Dermis blood vessel endothelial cell (primary cell): ENCODE data around the gene APBA2. TPM values are rescaled to one million over a fixed set of nuclear protein-coding genes. Genes with fewer than 3 reads are reported as not detected.

Experiments used
- DNase-seq: peaks from one replicate; pipeline ENCODE4 v3.0.0; 2010
- total RNA-seq: library from RNA; depleted of rRNA; stranded (reverse); fragments of >200 nt; gene quantifications from 2 replicates; pipeline ENCODE4 v1.2.3, GENCODE V29; 2014

Gene APBA2
- total RNA-seq, 1 donor from 2014 or later: 18.5 TPM

DNA sequence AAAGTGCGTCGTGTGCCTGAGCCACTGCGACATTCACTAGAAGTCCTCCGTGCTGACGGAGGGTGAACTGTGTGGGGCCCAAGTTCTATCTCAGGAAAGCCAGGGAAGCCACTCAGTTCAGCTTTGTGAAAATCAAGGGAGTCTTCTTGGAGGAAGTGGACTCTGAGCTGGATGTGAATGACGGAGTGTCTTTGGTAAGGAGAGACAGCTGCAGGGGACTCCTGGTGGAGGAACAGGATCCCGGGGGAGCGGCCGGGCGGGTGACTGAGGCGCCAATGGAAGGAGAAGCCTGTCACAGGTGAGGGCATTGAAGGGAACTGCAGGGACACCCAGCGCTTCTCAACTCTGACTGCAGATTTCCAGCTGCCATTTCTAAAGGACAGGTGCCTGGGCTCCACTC lies 75.6 kb downstream of the APBA2 start:
- no peak for DNase-seq

DNA sequence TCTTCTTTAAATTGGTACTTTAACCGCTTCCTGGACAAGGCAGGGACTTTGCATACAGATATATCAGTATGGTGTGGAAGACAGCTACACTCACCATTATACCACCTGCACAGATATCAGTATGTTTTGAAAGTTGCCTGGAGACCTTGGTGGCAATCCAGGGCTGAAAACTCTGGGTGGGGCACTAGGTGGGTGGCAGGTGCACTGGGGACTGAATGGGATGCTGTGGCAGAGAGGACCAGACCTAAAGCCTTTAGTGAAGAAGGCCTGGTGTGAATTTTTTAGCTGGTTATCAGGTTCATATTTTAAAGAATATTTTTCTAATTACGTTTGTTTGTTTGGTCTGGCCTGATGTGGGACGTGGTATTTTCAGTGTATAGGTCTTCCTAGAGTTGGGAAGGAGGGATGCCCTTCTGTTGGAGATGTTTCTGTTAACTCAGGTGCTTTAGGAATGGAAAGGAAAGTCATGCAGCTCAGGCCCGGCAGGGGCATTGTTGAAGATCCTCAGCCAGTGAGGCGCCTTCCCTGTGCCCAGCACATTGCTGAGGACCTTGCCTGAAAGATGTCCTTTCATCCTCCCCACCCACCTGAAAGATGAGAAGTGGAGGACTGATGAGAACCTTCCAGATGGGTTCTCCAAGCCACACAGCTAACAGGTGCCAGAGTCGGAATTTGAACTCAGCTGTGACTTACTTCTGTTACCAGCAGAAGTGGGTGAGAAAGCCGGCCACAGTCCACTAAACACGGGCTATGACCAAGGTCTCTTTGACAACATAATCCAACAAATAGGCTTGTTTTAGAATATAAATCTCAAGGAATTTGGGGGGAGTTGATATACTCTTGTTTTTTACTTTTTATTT lies 77.3 kb downstream of the APBA2 start:
- DNase-seq: no peak

DNA sequence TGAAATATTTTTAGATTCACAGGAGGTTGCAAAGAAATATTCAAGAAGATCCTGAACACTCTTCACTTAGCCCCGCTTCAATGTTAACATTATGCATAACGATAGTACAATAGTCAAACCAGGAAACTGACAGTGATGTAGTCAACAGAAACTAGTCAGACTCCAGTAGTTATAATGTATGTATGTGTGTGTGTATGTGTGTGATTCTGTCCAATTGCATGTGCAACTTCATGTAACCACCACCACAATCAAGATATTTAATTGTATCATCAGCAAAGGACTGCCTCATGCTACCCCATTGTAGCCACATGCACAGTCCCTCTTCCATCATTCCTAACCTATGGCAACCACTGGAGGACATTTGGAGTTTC lies 77.9 kb downstream of the APBA2 start:
- DNase-seq: no peak

DNA sequence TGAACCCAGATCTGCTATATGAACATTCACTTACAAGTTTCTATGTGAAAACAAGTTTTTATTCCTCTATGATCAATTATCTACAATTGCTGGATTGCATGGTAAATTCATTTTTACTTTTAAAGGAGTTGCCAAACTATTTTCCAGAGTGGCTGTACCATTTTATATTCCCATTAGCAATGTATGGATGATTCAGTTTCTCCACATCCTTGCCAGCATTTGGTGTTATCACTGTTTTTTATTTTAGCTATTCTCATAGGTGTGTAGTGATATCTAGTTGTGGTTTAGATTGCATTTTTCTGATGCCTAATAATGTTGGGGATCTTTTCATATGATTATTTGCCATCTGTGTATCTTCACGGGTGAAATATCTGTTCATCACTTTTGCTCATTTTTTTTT lies 78.3 kb downstream of the APBA2 start:
- no peak for DNase-seq

DNA sequence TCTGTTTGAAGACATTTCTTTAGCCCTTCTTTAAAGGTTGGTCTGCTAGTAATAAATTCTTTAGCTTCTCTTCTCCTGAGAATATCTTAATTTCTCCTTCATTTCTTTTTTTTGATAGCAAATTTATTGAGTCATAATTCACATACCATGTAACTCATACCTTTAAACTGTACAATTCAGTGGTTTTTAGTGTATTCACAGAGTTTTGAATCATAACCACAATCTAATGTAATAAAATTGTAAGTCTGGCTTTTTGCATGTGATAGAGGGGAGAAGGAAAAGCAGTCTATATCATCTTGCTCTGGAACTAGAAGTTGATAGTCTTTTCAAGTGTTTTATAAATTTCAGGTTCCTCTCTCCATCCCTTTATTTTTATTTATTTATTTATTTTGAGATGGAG lies 81.3 kb downstream of the APBA2 start:
- no peak for DNase-seq

DNA sequence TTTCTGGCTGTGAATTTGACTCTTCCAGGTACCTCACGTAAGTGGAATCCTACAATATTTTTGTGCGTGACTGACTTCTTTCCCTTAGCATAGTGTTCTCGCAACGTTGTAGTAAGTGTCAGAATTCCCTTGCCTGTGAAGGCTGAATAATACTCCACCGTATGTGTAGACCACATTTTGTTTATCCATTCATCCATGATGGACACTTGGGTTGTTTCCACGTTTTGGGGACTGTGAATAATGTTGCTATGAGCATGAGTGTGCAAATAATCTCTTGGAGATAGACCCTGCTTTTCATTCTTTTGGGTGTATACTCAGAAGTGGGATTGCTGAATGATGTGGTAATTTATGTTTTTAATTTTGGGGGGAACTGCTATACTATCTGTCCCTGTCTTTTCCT lies 82.2 kb downstream of the APBA2 start:
- no peak for DNase-seq

DNA sequence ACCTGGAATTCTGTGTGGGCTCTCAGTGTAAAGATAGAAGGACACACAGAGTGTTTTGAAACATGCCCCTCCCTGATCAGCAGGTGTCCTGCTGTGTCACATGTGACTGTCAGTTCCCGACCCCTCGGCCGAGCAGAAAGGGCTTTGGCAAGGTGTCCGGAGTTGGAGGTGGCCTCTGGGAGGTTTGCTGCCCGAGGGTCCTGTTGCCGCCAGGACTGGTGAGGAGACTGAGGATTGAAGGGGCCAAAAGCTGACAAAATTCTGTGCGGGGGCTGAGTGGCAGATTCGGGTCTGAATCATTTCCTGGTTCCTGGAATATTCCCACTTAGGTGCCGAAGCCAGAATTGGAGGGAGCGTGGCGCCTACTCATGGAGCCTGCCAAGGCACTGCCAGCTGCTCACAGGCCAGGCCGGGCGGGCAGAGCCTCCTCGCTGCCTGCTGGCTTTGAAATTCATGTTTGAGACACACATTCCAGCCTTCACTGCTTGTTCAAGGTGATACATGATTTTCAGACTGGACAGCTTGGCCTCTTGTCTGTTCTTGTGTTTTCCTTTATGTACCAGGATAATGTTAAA lies 83.8 kb downstream of the APBA2 start:
- DNase-seq: peak; percentile 33

DNA sequence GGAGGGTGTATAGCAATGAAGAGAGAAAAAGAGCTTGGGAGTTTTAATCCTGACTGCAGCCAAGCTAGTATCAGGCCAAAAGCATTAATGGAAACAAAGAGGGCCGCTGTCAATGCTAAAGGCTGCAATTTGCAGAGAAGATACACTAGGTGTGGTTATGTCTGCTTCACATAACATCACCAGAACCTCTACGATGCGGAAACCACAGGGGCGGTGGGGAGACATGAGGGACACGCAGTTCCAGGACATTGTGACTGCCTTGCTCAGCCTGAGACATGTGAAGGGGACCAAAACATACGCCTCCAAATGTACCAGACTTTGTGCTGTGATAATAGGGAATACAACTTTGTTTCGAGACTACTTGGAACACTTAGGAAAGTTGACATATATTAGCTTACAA lies 88.4 kb downstream of the APBA2 start:
- DNase-seq: no peak

DNA sequence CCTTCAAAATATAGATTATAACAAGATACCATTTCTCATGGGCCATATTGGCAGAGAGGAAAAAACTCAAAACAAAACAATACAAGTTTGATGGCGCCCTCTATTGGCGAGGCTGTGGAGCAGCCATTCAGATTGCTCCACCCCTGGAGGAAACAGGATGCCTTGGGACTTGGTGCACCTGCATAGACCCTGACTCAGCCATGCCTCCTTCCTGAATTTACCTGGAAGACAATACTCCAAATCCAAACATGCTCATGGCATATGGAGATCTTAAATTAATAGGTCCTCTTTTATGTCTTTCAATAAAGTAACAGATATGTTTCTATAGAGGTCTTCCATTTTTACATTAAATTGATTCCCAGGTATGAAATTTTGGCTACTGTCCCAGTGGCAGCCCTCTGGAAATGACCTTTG lies 90.0 kb downstream of the APBA2 start:
- peak; percentile 64 for DNase-seq

DNA sequence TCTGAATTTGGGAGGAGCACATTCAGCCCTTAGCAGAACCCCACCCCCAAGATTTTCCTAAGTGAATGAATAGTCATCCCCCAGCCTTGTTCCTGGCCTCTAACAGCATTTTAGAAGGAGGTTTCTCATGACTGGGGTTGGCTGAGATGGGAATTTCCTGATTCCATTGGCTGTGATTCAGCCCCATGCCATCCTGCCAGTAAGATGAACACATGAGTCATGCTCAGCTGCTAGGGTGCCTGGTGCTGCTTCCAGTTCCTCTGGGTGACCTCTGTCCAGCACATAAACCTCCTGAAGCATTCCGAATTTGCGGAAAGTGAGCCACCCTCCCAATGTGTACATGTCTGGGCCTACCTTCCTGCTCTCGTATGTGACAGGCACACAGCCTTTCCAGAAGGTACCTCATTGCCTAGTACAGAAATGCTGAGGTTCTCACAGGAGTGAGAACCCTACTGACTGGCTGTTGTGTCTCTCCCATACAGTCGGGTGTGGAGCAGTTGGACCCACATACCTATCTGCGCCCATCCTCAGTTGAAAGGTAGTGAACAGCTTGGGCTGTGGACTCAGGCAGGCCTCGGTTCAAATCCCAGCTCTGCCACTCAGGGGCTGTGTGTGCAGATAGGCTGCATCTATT lies 91.7 kb downstream of the APBA2 start:
- peak; percentile 92 for DNase-seq

DNA sequence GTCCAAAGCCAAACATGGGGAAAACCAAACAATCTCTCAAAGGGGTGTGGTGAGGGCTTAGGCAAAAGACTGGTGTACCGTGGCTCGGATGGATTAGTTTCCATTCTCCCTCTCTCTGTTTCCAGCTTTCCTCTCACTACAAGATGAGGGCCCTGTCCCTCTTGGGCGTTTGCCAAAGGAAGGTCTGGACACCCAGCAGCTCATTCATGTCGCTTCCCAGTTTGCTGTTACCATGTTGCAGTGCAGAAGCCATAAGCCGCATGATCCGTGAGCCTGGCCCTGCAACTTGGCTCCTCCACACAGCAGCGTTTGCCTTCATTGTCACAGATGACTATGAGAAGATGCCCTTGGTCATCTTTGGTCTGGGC lies 92.2 kb downstream of the APBA2 start:
- no peak for DNase-seq

DNA sequence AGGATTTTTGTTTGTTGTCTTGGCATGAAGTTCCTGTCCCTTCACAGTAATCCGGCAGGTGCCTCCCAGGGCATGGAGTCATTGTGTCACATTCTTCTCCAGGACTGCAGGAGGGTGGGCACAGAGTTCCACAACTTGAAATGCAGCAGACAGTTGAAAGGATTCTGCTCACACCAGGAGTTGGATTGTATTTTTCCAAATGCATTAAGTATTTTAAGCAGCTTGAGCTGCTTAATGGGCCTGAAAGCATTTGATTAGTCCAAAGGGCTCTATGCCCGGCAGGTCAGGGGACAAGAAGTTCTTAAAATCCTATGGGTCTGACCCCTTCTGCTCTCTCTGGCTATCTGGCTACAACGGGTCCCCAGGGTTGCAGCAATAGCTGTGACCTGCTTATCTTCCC lies 92.9 kb downstream of the APBA2 start:
- no peak for DNase-seq

DNA sequence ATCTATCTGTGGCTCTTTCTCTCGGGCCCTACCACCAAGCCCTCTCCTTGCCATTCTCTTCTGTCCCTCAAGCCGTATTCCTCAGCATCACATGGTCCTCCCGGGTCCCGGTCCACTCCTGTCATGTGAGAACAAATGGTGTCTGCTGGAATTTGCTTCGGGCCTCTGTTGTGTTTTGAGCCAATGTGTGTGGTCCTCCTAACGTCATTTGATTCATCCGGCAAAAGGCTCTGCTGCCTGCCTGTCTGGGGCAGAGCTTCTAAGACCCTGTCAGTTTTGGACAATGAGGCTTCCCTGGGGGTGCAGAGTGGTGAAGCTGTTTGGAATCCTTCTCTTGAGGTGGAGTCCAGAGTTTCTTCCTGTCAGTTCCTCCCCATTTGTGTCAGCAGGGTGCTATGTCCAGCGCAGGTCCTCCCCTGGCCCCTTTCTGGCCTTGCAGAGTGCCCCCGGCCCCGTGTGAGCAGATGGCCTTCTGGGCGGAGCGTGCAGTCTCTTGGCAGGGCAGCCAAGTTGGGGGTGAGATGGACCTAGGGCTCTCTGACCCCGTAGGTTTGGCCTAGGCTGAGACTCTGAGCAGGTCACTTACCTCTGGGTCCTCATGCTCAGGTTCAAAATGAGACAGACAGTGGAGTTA lies 93.6 kb downstream of the APBA2 start:
- DNase-seq: no peak

DNA sequence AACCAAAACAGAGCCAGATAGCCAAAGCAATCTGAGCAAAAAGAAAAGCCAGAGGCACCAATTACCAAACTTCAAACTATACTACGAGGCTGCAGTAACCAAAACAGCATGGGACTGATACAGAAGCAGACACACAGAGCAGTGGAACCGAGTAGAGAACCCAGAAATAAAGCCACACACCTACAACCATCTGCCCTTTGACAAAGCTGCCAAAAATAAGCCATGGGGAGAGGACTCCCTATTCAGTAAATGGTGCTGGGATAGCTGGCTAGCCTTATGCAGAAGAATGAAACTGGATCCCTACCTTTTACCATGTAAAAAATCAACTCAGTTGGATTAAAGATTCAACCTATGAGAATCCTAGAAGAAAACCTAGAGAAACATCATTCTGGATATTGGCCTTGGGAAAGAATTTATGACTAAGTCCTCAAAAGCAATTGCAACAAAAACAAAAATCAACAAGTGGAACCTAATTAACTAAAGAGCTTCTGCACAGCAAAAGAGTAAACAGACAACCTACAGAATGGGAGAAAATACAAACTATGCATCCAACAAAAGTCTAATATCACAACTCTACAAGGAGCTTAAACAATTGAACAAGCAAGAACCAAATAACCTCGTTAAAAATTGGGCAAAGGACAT lies 95.1 kb downstream of the APBA2 start:
- no peak for DNase-seq

DNA sequence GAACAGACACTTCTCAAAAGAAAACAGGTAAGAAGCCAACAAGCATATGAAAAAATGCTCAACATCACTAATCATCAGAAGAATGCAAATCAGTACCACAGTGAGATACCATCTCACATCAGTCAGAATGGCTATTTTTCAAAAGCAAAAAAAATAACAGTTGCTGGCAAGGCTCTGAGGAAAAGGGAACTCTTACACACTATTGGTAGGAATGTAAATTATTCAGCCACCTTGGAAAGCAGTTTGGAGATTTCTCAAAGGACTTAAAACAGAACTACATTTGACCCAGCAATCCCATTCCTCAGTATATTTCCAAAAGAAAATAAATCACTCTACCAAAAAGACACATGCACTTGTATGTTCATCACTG lies 95.6 kb downstream of the APBA2 start:
- no peak for DNase-seq

DNA sequence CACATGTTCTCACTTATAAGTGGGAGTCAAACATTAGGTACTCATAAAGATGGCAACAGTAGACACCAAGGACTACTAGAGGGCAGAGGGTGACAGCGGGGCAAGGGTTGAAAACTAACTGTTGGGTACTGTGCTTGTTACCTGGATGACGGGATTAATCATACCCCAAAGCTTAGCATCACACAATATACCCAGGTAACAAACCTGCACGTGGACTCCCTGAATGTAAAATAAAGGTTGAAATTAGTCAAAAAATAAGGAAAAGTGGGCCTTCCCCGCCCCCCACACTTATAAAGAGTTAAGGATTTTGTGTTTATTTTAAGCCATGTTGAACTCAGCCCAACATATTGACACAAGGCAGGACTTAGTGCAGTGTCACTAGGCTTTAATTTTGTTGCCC lies 96.1 kb downstream of the APBA2 start:
- no peak for DNase-seq

DNA sequence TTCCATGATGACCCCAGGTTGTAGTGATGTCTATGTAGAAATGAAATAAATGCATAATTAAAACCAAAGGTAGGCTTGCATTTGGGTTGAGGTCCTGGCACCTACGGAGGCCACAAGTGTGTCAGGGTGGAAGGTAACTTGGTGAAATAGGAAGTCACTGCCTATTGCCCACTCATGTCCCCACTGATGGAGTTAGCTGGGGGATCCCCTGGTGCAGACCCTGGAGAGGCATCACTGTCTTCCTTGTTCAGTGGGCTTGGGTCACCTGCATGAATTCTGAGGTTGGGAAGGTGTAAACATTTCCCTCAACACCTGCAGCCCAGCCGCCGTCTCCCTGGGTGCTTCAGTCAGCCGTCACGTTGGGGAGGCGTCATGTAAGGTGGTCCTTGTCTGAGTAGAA lies 97.1 kb downstream of the APBA2 start:
- no peak for DNase-seq

DNA sequence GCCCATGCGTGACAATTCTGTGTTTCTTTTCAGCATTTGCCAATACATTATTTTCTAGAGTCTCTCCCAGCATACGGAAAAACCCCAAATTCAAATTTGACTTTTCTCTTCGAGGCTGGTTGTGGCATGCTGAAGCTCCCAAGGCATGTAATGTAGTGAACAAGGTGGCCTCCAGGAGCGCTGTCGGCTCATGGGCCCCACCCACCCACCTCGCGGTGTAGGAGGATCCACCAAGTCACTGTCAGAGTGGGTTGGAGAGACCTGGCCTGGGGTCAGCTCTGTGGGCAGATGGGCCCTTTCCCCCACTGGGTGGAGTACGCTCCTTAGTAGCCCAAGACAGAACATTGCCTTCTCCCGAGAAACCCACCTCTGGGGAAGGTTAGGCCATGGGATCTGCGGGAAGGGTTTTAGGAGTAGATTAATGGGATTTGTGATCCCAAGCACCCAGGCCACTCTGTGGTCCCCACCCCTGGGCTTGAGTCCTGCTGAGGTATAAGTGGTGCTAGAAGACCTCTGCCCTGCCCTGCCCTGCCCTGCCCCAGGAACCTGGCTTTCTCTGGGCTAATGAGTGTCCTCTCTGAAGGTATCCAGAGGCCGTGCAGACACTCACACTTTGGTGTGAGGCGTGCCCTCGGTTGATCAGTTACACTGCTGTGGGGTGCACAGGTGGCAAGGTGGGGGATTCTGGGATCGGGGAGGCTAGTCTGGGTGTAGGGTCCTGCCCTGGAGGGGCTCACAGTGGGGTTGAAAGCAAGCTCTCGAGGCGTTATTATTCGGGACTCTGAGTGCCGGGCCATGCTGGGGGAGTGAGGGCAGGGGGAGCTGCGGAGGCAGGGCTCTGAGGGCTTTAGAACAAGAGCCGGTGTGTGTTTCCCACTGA lies 97.9 kb downstream of the APBA2 start:
- DNase-seq: no peak

DNA sequence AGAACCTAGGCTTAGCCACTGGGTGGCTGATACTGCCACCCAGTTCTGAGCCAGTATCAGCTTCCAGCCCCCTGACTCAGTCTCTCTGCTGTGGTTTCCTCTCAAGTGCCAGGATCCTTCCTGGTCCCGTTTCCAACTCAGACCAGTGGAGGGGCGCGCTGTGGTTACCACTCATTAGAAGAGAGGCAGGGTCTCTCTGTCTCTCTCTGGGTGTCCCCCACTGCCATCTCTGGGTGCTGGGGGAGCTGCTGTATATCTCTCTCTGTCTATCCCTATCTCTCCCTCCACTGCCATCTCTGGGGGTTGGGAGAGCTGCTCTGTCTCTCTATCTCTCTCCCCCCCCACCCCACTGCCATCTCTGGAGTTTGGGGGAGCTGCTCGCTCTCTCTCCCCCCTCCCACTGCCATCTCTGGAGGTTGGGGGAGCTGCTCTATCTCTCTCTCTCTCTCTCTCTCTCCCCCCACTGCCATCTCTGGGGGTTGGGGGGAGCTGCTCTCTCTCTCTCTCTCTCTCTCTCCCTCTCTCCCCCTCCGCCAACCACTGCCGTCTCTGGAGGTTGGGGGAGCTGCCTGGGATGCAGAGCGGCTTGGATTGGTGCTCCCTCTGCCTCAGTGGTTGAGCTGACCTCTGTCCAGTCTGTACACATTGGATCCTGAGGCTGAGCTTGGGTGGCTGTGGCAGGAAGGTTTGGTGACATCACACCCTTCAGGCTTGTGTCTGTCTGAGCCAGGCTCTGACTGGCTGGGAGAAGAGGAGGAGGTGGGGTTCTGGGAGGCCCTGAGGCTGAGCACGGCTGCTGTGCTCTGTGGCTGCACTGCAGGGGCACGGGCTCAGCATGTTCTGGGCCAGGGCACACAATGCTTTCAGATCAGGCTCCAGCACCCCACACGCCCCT lies 98.9 kb downstream of the APBA2 start:
- DNase-seq: no peak

DNA sequence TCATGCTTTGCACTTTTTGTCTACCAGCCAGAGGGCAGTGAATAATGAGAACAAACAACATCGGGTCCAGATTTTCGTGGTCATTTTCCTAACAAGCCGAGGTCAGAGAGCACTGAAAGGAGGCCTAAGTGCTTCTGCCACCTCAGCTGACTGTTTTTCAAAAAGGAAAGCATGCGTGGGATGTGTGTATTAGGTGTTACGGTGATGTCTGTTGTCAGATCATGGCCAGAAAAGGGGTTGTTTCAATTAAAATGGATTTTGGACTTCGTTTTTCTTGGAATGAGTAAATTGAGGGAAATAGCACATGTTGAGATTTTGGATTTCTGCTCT lies 99.5 kb downstream of the APBA2 start:
- no peak for DNase-seq

DNA sequence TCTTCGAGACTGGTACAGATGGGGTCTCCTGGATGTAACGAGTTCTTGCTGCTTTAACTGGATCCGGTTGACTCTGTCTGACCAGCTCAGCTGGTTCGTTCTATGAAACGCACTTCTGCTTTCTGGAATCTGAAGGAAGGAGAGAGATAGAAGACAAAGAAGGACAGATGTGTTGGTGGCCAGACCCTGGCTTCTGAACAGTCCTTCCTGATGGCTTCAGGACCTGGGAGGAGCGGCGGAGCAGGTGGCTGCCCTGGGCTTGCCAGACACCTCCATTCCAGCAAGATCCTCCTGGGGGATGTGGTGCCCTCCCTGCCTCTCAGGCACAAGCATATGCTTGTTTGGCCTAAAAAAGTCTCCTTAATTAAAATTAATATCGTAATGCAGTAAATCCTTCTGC lies 99.9 kb downstream of the APBA2 start:
- no peak for DNase-seq
